Stomach (tissue), 9 donors: ENCODE results near the gene TMX4. TPM values are rescaled to one million over a fixed set of nuclear protein-coding genes. Genes with fewer than 3 reads are reported as not detected.

Experiments
- DNase-seq, 2 donors: peaks; one replicate each; pipeline versions ENCODE4 v3.0.0 to v3.0.0-alpha.2; 2013 to 2019
- H3K27ac ChIP-seq, 5 donors: fragments of 200-600 bp in 4 of 5; sonication (generic) in 4 of 5; one replicate each; pipeline ENCODE4 v1.5.1; 2013 to 2019; ENCODE audit warnings: mild to moderate bottlenecking in 1 of 5, moderate library complexity in 1 of 5
- H3K27me3 ChIP-seq, 3 donors: fragments of 200-600 bp; sonication (generic); one replicate each; pipeline ENCODE4 v1.5.1; 2017 to 2019; ENCODE audit warnings: mixed run types in 1 of 3
- H3K36me3 ChIP-seq, 4 donors: fragments of 200-600 bp; sonication (generic); 1 replicate in 3 of 4; 2 replicates in 1 of 4; pipeline ENCODE4 v1.5.1; 2016 to 2019
- H3K4me1 ChIP-seq, 4 donors: fragments of 200-600 bp; sonication (generic); one replicate each; pipeline ENCODE4 v1.5.1; 2016 to 2019
- H3K4me3 ChIP-seq, 4 donors: fragments of 200-600 bp; sonication (generic) in 3 of 4; one replicate each; pipeline ENCODE4 v1.5.1; 2016 to 2019; ENCODE audit warnings: mild to moderate bottlenecking in 1 of 4
- H3K9me3 ChIP-seq, 4 donors: fragments of 200-600 bp; sonication (generic); one replicate each; pipeline ENCODE4 v1.5.1; 2016 to 2019
- CTCF ChIP-seq, 7 experiments: fragments of 450-650 bp in 4 of 7; fragments of 200-600 bp in 3 of 7; sonication (generic) in 3 of 7; IDR thresholded peaks; one replicate each; pipeline ENCODE4 v1.5.1; 2016 to 2019; ENCODE audit warnings: antibody characterized with exemption in 7 of 7, control low read depth in 2 of 7, mild to moderate bottlenecking in 1 of 7
- EP300 ChIP-seq: sonication (generic); formaldehyde crosslinking; IDR thresholded peaks from one replicate; pipeline ENCODE4 v1.6.1; 2017; ENCODE audit warnings: antibody characterized with exemption
- POLR2A ChIP-seq, 4 donors: fragments of 450-650 bp; IDR thresholded peaks; one replicate each; pipeline ENCODE4 v1.6.1; 2016; ENCODE audit warnings: antibody characterized with exemption in 4 of 4, control low read depth in 2 of 4, mild to moderate bottlenecking in 1 of 4, moderate library complexity in 1 of 4
- POLR2AphosphoS5 ChIP-seq, 3 donors: sonication (generic); formaldehyde crosslinking; IDR thresholded peaks; one replicate each; pipeline ENCODE4 v1.6.1; 2016; ENCODE audit warnings: antibody characterized with exemption in 3 of 3
- WGBS, 5 donors: extraction: QIAGEN DNeasy Blood & Tissue Kit in 3 of 5; methylation state at CpG; one replicate each; pipeline versions ENCODE4 v1.1.5 to v1.1.7; 2013 to 2018; 5-methylcytosine and 5-hydroxymethylcytosine counted together
- intact Hi-C: fragments of 100-400 bp; cut with DNase I; formaldehyde crosslinking; loops from one replicate; pipeline ENCODE4 v1.15.1; 2023; ENCODE audit warnings: low total_unique reads
- polyA plus RNA-seq, 3 donors: library from polyadenylated mRNA; stranded (reverse); fragments of 200-250 nt; gene quantifications; one replicate each; pipeline ENCODE4 v1.2.3, GENCODE V29; 2013
- total RNA-seq, 5 donors: library from RNA; depleted of rRNA; stranded (reverse); fragments of >200 nt; gene quantifications; one replicate each; pipeline versions ENCODE4 v1.1.0 to v1.2.3, GENCODE V29; 2014 to 2016
- donor health status: healthy with polysubstance abuse.
- donor health status: Bipolar disorder and iron deficiency.
- donor health status: healthy.

TMX4 gene
- total and polyA plus RNA-seq, 8 donors, result 5.7 to 153 (median 18.8) TPM

GRCh38 chr20:8008733-8009132, 10.8 kb downstream of the TMX4 start:
- WGBS, 5 donors, result 88 to 98% (median 93%) methylated on average over 2 of the region's 2 CpGs
- H3K27ac ChIP-seq, result no peak overlapping the region
- no peak for TF ChIP-seq CTCF (IDR thresholded peaks at IDR 0.05)
- TF ChIP-seq POLR2AphosphoS5 (IDR thresholded peaks at IDR 0.05), result no peak
- no peak for TF ChIP-seq POLR2A (IDR thresholded peaks at IDR 0.05)
- no peak for TF ChIP-seq EP300
- DNase-seq, result no peak
- peaks cover 0 to 27% (median 9%) of the 10 kb centered on the region in 4 donors for H3K4me1 ChIP-seq
- intact Hi-C loops, result no loop called here
- H3K36me3 ChIP-seq, result peaks cover 0 to 26% (median 20%) of the 10 kb centered on the region in 4 donors
- H3K9me3 ChIP-seq, result no peaks in the 10 kb centered on the region
- no peak overlapping the region for H3K4me3 ChIP-seq
- H3K27me3 ChIP-seq, result no peaks in the 10 kb centered on the region

DNA sequence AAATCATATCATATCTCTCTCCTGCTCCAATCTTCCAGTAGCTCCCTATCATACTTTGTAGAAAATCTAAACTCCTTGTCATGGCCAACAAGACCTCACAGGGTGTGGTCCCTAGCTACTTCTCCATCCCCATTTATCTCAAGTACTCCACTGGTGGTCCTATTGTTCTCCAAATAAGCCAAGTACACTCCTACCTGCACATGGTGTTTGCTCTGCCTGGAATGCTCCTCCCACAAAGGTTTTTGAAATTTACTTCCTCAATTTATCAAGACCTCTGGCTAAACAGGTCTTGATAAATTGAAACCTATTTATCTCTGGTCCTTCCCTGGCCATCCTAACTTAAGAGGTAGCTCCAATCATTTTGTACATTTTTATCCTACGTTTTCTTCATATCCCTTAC, 12.1 kb downstream of the TMX4 start:
- H3K9me3 ChIP-seq, result no peaks in the 10 kb centered on the region
- H3K4me3 ChIP-seq, result no peak overlapping the region
- intact Hi-C loops, result no loop called here
- H3K4me1 ChIP-seq, result peaks cover 0 to 17% (median 7%) of the 10 kb centered on the region in 4 donors
- H3K36me3 ChIP-seq, result peaks cover 0 to 26% (median 20%) of the 10 kb centered on the region in 4 donors
- no peak overlapping the region for H3K27ac ChIP-seq
- DNase-seq, result no peak
- no peaks in the 10 kb centered on the region for H3K27me3 ChIP-seq
- TF ChIP-seq CTCF (IDR thresholded peaks at IDR 0.05) (no peak), EP300 (no peak), POLR2A (IDR thresholded peaks at IDR 0.05) (no peak), POLR2AphosphoS5 (IDR thresholded peaks at IDR 0.05) (no peak)
- 44 to 90% (median 79%) methylated on average over 1 of the region's 1 CpG for WGBS, 5 donors

GRCh38 chr20:8005575-8006366, 13.8 kb downstream of the TMX4 start:
- TF ChIP-seq POLR2A (IDR thresholded peaks at IDR 0.05) (no peak), CTCF (IDR thresholded peaks at IDR 0.05) (no peak), POLR2AphosphoS5 (IDR thresholded peaks at IDR 0.05) (no peak), EP300 (no peak)
- intact Hi-C loops, result no loop called here
- H3K27me3 ChIP-seq, result no peaks in the 10 kb centered on the region
- H3K4me3 ChIP-seq, result no peak overlapping the region
- no peak for DNase-seq
- no peaks in the 10 kb centered on the region for H3K9me3 ChIP-seq
- peaks cover 0 to 31% (median 25%) of the 10 kb centered on the region in 4 donors for H3K36me3 ChIP-seq
- H3K4me1 ChIP-seq, result peaks cover 0 to 13% (median 5%) of the 10 kb centered on the region in 4 donors
- 92 to 94% (median 93%) methylated on average over 19 of the region's 19 CpGs for WGBS, 5 donors
- no peak overlapping the region for H3K27ac ChIP-seq

DNA sequence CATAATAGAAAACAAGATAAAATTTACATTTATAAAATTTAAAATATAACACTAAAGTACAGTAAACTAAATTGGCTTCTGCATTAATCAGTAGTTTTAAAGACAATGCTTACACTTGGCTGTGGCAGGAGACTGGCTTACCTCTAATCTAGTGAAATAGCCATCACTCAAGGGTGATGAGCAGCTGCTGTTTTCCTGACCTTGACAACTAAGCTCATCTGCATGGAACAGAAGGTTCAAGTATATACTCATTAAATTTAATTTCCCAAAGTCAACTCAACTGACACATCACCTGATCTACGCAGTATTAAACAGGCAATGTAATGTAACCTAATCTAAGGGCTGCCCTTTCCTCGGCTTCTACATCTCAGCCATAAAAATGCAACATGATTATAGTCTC, 14.5 kb downstream of the TMX4 start:
- H3K27me3 ChIP-seq, result no peaks in the 10 kb centered on the region
- no peak for DNase-seq
- H3K36me3 ChIP-seq, result peaks cover 0 to 38% (median 32%) of the 10 kb centered on the region in 4 donors
- TF ChIP-seq POLR2A (IDR thresholded peaks at IDR 0.05) (no peak), EP300 (no peak), CTCF (IDR thresholded peaks at IDR 0.05) (no peak), POLR2AphosphoS5 (IDR thresholded peaks at IDR 0.05) (no peak)
- no peak overlapping the region for H3K27ac ChIP-seq
- intact Hi-C loops, result no loop called here
- H3K9me3 ChIP-seq, result no peaks in the 10 kb centered on the region
- WGBS, 5 donors, result 44 to 99% (median 73%) methylated on average over 2 of the region's 2 CpGs
- H3K4me1 ChIP-seq, result peaks cover 0 to 13% (median 5%) of the 10 kb centered on the region in 4 donors
- H3K4me3 ChIP-seq, result no peak overlapping the region
